Pancreas (tissue), 10 donors: Measurements from ENCODE around the gene CCNF. TPM values are rescaled to one million over a fixed set of nuclear protein-coding genes. Genes with fewer than 3 reads are reported as not detected.

Experiments
- ATAC-seq, 4 donors: fragments of 200-7000 bp; cut with Tn5 transposase; one replicate each; pipeline versions ENCODE4 v1.8.0 to v1.9.1; 2020; ENCODE audit warnings: mild to moderate bottlenecking in 4 of 4, moderate library complexity in 4 of 4
- DNase-seq, 6 donors: peaks; one replicate each; pipeline ENCODE4 v3.0.0-alpha.2; 2020
- FAIRE-seq: peaks from 2 replicates; lab custom pipeline; 2012; peaks lifted over from hg19 to GRCh38; lab: Jason Lieb, UNC
- H3K27ac ChIP-seq, 4 donors: fragments of 200-600 bp; sonication (generic); 1 replicate in 3 of 4; 2 replicates in 1 of 4; pipeline versions ENCODE4 v1.5.0 to v1.8.0; 2020
- H3K27me3 ChIP-seq, 4 donors: fragments of 200-600 bp; one replicate each; pipeline ENCODE4 v1.8.0; 2021
- H3K36me3 ChIP-seq, 3 donors: fragments of 200-600 bp; sonication (generic) in 1 of 3; one replicate each; pipeline versions ENCODE4 v1.5.0 to v1.8.0; 2020 to 2021
- H3K4me1 ChIP-seq, 3 donors: fragments of 200-600 bp; one replicate each; pipeline ENCODE4 v1.8.0; 2021
- H3K4me3 ChIP-seq, 4 donors: fragments of 200-600 bp; sonication (generic) in 2 of 4; one replicate each; pipeline versions ENCODE4 v1.5.0 to v1.8.0; 2020 to 2021
- H3K9me3 ChIP-seq, 4 donors: fragments of 200-600 bp; one replicate each; pipeline ENCODE4 v1.8.0; 2021
- WGBS, 2 donors: extraction: QIAGEN DNeasy Blood & Tissue Kit; methylation state at CpG; one replicate each; pipeline ENCODE4 v1.1.7; 2013; 5-methylcytosine and 5-hydroxymethylcytosine counted together
- intact Hi-C, 3 donors: fragments of 100-400 bp; cut with DNase I; formaldehyde crosslinking; loops; one replicate each; pipeline versions ENCODE4 v1.11.1 to v1.14.2; 2022
- polyA plus RNA-seq, 2 donors: library from polyadenylated mRNA; stranded (reverse); fragments of 200-250 nt; gene quantifications; one replicate each; pipeline ENCODE4 v1.2.3, GENCODE V29; 2013
- total RNA-seq, 6 donors: library from RNA; stranded (reverse); fragmentation: NEBNext Ultra II Directional in 4 of 6; extraction: Animal tissue kit (Norgen Biotek cat#: 25700) in 4 of 6; gene quantifications; one replicate each; pipeline versions ENCODE4 v1.2.1 to v1.2.4, GENCODE V29; 2021 to 2023
- TF ChIP-seq, protein P1 (sequence below), 4 donors: fragments of 200-600 bp; sonication (generic) in 3 of 4; IDR thresholded peaks; one replicate each; pipeline versions ENCODE4 v1.5.0 to v1.8.0; 2021; ENCODE audit warnings: antibody characterized with exemption in 4 of 4
- donor health status: healthy with polysubstance abuse.
- donor health status: DM: no; HTN: no; CAD: no; lungs with moderate emphysema.
- donor health status: DM: no; HTN: no; CAD: no.
- donor health status: control.
- donor health status: control.
- donor health status: Bipolar disorder and iron deficiency.
- donor health status: DM: yes; HTN: yes; CAD: no.
- donor health status: DM: no; HTN: no; CAD: no.
- donor health status: DM: no; HTN: no; CAD: no.
- donor health status: DM: yes; HTN: yes; CAD: no.

Gene CCNF
- total and polyA plus RNA-seq, 8 donors = 0.69 to 2.6 (median 1.1) TPM

DNA sequence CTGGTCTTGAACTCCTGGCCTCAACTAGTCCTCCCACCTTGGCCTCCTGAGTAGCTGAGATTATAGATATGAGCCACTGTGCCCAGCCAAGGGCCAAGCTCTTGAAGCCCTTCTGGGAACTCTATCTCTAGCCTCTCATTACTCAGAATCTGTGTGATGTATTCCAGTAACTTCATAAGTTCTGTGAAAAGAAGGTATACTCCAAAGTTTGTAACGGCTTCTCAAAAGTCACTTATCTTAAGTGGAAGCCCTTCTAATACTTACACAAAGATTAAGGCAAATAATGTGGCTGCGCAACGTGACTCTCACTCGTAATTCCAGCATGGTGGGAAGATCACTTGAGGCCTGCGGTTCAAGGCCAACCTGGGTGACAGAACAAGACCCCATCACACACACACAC is 65.4 kb downstream of the CCNF start:
- no peak for DNase-seq
- 87 to 90% methylated on average over 5 of the region's 5 CpGs for WGBS, 2 donors
- TF ChIP-seq, protein P1, sequence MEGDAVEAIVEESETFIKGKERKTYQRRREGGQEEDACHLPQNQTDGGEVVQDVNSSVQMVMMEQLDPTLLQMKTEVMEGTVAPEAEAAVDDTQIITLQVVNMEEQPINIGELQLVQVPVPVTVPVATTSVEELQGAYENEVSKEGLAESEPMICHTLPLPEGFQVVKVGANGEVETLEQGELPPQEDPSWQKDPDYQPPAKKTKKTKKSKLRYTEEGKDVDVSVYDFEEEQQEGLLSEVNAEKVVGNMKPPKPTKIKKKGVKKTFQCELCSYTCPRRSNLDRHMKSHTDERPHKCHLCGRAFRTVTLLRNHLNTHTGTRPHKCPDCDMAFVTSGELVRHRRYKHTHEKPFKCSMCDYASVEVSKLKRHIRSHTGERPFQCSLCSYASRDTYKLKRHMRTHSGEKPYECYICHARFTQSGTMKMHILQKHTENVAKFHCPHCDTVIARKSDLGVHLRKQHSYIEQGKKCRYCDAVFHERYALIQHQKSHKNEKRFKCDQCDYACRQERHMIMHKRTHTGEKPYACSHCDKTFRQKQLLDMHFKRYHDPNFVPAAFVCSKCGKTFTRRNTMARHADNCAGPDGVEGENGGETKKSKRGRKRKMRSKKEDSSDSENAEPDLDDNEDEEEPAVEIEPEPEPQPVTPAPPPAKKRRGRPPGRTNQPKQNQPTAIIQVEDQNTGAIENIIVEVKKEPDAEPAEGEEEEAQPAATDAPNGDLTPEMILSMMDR (IDR thresholded peaks at IDR 0.05) = no peak
- H3K4me1 ChIP-seq = peaks cover 10 to 17% (median 17%) of the 10 kb centered on the region in 3 donors
- H3K27me3 ChIP-seq = no peaks in the 10 kb centered on the region
- no peaks in the 10 kb centered on the region for H3K9me3 ChIP-seq
- H3K4me3 ChIP-seq = no peak overlapping the region
- peaks cover 0 to 25% (median 0%) of the 10 kb centered on the region in 3 donors for H3K36me3 ChIP-seq
- intact Hi-C loops = loop anchor here in 2 of 3 donors (5.0 to 10.0 kb wide), 3 partner anchors 60 to 190 kb away; partner anchors contain the start of gene ABCA3 (in 1 of the 2)
- H3K27ac ChIP-seq = no peak overlapping the region
- no peak for FAIRE-seq
- no peak for ATAC-seq

DNA sequence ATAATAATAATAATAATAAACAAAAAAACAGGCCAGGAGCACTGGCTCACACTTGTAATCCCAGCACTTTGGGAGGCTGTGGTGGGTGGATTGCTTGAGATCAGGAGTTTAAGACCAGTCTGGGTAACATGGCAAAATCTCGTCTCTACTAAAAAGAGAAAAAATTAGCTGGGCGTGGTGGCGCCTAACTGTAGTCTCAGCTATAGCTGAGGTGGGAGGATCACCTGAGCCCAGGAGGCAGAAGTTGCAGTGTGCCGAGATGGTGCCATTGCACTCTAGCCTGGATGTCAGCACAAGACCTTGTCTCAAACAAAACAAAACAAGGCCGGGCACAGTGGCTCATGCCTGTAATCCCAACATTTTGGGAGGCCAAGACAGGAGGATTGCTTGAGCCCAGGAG is 65.8 kb downstream of the CCNF start:
- WGBS, 2 donors = 90 to 95% methylated on average over 5 of the region's 5 CpGs
- FAIRE-seq (no peak), DNase-seq (peak in 1 of 6 donors; percentile 11), ATAC-seq (no peak)
- Histone ChIP-seq H3K27me3 (no peaks in the 10 kb centered on the region), H3K4me3 (no peak overlapping the region), H3K4me1 (peaks cover 10 to 17% (median 17%) of the 10 kb centered on the region in 3 donors), H3K27ac (no peak overlapping the region), H3K36me3 (peaks cover 0 to 25% (median 0%) of the 10 kb centered on the region in 3 donors), H3K9me3 (no peaks in the 10 kb centered on the region)
- TF ChIP-seq, protein P1 (IDR thresholded peaks at IDR 0.05) = no peak
- intact Hi-C loops = loop anchor here in 2 of 3 donors (5.0 to 10.0 kb wide), 3 partner anchors 60 to 190 kb away; partner anchors contain the start of gene ABCA3 (in 1 of the 2)

DNA sequence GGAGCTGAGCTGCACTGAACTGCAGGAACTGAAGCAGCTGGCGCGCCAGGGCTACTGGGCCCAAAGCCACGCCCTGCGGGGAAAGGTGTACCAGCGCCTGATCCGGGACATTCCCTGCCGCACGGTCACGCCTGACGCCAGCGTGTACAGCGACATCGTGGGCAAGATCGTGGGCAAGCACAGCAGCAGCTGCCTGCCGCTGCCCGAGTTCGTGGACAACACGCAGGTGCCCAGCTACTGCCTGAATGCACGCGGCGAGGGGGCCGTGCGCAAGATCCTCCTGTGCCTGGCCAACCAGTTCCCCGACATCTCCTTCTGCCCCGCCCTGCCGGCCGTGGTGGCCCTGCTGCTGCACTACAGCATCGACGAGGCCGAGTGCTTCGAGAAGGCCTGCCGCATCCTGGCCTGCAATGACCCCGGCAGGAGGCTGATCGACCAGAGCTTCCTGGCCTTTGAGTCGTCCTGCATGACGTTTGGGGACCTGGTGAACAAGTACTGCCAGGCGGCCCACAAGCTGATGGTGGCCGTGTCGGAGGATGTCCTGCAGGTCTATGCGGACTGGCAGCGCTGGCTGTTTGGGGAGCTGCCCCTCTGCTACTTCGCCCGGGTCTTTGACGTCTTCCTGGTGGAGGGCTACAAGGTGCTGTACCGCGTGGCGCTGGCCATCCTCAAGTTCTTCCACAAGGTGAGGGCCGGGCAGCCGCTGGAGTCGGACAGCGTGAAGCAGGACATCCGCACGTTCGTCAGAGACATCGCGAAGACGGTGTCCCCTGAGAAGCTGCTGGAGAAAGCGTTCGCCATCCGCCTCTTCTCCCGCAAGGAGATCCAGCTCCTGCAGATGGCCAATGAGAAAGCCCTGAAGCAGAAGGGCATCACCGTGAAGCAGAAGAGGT is 67.2 kb downstream of the CCNF start:
- Histone ChIP-seq H3K27ac (peak overlapping the region; percentile 13 to 33 (median 18)), H3K4me1 (peaks cover 17 to 18% (median 17%) of the 10 kb centered on the region in 3 donors), H3K27me3 (no peaks in the 10 kb centered on the region), H3K4me3 (no peak overlapping the region), H3K36me3 (peaks cover 0 to 18% (median 0%) of the 10 kb centered on the region in 3 donors), H3K9me3 (no peaks in the 10 kb centered on the region)
- DNase-seq (peak in 2 of 6 donors; percentile 54 to 73), ATAC-seq (no peak), FAIRE-seq (no peak)
- intact Hi-C loops = loop anchor here in 2 of 3 donors (5.0 to 10.0 kb wide), 3 partner anchors 62 to 192 kb away; partner anchors contain the start of gene ABCA3 (in 1 of the 2)
- TF ChIP-seq, protein P1 (IDR thresholded peaks at IDR 0.05) = no peak
- 94% methylated on average over 62 of the region's 62 CpGs for WGBS, 2 donors

DNA sequence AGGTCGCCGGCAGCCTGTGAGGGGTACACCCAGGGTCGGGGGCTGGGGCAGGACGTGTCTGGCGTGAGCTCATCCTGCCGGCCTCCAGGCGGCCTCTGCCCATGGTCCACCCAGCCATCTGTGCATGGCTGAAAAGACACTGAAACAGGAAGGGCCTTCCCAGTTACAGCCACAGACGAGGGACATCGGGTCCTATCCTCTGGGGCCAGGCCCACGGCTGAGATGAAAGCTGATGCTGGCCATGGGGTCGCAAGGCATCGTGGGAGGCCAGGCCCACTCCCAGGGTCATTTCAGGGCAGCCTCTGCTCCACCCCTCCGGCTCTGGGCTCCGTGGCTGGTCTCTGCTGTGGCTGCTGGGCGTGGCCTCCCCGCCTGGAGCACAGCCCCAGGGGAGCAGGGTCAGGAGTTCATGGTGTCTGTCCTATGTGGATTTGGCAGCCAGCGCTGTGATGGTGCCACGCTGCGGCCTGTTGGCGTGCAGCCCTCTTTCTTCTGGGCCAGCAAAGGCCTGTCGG is 67.9 kb downstream of the CCNF start:
- peaks cover 0 to 18% (median 0%) of the 10 kb centered on the region in 3 donors for H3K36me3 ChIP-seq
- intact Hi-C loops = loop anchor here in 2 of 3 donors (5.0 to 10.0 kb wide), 3 partner anchors 62 to 192 kb away; partner anchors contain the start of gene ABCA3 (in 1 of the 2)
- H3K27ac ChIP-seq = peak overlapping the region; percentile 13 to 33 (median 18)
- H3K9me3 ChIP-seq = no peaks in the 10 kb centered on the region
- peaks cover 21 to 22% (median 21%) of the 10 kb centered on the region in 3 donors for H3K4me1 ChIP-seq
- TF ChIP-seq, protein P1 (IDR thresholded peaks at IDR 0.05) = no peak
- no peaks in the 10 kb centered on the region for H3K27me3 ChIP-seq
- ATAC-seq (peak in 3 of 4 donors; percentile 14 to 28 (median 16)), FAIRE-seq (no peak), DNase-seq (peak in 4 of 6 donors; percentile 37 to 75 (median 60))
- 64 to 66% methylated on average over 21 of the region's 21 CpGs for WGBS, 2 donors
- H3K4me3 ChIP-seq = no peak overlapping the region
